Measurements from ENCODE around the gene SSH3.

DNA sequence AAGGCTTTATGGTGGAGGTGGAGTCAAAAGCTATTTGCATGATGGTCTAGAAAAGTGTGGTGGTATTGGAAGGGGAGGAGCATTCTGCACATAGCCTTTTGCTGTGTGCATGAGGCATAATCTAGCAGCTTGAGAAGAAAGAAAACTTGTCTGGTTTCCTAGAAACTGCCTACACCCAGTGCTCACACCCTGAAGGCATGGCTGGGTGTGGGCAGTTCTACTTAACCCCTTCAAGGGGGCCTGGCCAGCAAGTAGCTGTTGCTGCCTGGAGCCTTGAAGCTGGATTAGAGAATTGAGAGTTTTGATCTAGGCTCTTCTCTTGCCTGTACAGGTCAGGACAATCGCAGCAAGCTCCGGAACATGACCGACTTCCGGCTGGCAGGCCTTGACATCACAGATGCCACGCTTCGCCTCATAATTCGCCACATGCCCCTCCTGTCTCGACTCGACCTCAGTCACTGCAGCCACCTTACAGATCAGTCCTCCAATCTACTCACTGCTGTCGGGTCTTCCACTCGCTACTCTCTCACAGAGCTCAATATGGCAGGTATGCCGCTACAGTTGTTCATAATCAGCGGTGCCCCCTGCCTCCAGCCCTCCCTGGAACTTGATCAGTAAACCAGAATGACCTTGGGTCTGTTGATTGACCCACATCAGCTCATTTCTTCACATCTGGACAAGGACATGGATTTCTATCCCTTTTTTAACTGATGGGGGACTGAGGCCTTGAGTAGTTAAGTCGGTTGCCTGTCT lies 49.3 kb upstream of the SSH3 start:
- TF ChIP-seq, protein P1, sequence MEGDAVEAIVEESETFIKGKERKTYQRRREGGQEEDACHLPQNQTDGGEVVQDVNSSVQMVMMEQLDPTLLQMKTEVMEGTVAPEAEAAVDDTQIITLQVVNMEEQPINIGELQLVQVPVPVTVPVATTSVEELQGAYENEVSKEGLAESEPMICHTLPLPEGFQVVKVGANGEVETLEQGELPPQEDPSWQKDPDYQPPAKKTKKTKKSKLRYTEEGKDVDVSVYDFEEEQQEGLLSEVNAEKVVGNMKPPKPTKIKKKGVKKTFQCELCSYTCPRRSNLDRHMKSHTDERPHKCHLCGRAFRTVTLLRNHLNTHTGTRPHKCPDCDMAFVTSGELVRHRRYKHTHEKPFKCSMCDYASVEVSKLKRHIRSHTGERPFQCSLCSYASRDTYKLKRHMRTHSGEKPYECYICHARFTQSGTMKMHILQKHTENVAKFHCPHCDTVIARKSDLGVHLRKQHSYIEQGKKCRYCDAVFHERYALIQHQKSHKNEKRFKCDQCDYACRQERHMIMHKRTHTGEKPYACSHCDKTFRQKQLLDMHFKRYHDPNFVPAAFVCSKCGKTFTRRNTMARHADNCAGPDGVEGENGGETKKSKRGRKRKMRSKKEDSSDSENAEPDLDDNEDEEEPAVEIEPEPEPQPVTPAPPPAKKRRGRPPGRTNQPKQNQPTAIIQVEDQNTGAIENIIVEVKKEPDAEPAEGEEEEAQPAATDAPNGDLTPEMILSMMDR (IDR thresholded peaks at IDR 0.05; ENCODE audit: low read depth, low read length, missing input control): no peak
- TF ChIP-seq FOXA2 (IDR thresholded peaks at IDR 0.05) (no peak), GABPA (IDR thresholded peaks at IDR 0.05 in 1 of 2, conservative IDR thresholded peaks at IDR 0.05 in 1 of 2) (no peak), SP1 (IDR thresholded peaks at IDR 0.05) (no peak), MAX (IDR thresholded peaks at IDR 0.05) (no peak), TAF1 (conservative IDR thresholded peaks at IDR 0.05) (no peak), FOXA1 (IDR thresholded peaks at IDR 0.05) (no peak), YY1 (IDR thresholded peaks at IDR 0.05) (no peak)
- TF ChIP-seq, protein P2, sequence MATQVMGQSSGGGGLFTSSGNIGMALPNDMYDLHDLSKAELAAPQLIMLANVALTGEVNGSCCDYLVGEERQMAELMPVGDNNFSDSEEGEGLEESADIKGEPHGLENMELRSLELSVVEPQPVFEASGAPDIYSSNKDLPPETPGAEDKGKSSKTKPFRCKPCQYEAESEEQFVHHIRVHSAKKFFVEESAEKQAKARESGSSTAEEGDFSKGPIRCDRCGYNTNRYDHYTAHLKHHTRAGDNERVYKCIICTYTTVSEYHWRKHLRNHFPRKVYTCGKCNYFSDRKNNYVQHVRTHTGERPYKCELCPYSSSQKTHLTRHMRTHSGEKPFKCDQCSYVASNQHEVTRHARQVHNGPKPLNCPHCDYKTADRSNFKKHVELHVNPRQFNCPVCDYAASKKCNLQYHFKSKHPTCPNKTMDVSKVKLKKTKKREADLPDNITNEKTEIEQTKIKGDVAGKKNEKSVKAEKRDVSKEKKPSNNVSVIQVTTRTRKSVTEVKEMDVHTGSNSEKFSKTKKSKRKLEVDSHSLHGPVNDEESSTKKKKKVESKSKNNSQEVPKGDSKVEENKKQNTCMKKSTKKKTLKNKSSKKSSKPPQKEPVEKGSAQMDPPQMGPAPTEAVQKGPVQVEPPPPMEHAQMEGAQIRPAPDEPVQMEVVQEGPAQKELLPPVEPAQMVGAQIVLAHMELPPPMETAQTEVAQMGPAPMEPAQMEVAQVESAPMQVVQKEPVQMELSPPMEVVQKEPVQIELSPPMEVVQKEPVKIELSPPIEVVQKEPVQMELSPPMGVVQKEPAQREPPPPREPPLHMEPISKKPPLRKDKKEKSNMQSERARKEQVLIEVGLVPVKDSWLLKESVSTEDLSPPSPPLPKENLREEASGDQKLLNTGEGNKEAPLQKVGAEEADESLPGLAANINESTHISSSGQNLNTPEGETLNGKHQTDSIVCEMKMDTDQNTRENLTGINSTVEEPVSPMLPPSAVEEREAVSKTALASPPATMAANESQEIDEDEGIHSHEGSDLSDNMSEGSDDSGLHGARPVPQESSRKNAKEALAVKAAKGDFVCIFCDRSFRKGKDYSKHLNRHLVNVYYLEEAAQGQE (IDR thresholded peaks at IDR 0.05): no peak
- TF ChIP-seq, protein P3, sequence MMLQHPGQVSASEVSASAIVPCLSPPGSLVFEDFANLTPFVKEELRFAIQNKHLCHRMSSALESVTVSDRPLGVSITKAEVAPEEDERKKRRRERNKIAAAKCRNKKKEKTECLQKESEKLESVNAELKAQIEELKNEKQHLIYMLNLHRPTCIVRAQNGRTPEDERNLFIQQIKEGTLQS (IDR thresholded peaks at IDR 0.05): no peak

All from liver (tissue), 3 donors.